Nephron progenitor cell (in vitro differentiated cells): ENCODE data around the gene NFATC4.
A peak's percentile ranks its signal among the peaks of the same experiment; 100 is the strongest.
"Not testable (repeated sequence)": the region's sequence is repeated elsewhere in the genome, so short reads cannot be mapped to it uniquely, and the experiment has no call there.

Experiments
- DNase-seq: peaks from one replicate; pipeline ENCODE4 v3.0.0; 2021
- H3K27ac Mint-ChIP-seq: 2 replicates; pipeline ENCODE4 v1.8.0; 2021; ENCODE audit warnings: mild to moderate bottlenecking, moderate library complexity, mixed read lengths
- H3K27me3 Mint-ChIP-seq: 2 replicates; pipeline ENCODE4 v1.8.0; 2021; ENCODE audit warnings: mild to moderate bottlenecking, low read depth, mixed read lengths; ENCODE audit not compliant: poor library complexity
- H3K36me3 Mint-ChIP-seq: 2 replicates; pipeline ENCODE4 v1.8.0; 2021; ENCODE audit warnings: low read depth, mixed read lengths
- H3K4me1 Mint-ChIP-seq: 2 replicates; pipeline ENCODE4 v1.8.0; 2021; ENCODE audit warnings: mixed read lengths
- H3K4me3 Mint-ChIP-seq: 2 replicates; pipeline ENCODE4 v1.8.0; 2021; ENCODE audit warnings: mild to moderate bottlenecking, moderate library complexity, mixed read lengths
- H3K9me3 Mint-ChIP-seq: 2 replicates; pipeline ENCODE4 v1.8.0; 2021; ENCODE audit warnings: mild to moderate bottlenecking, moderate library complexity, mixed read lengths
- CTCF ChIP-seq: fragments of 200-600 bp; sonication (generic); IDR thresholded peaks from 2 replicates; pipeline ENCODE4 v1.5.0; 2021; ENCODE audit warnings: antibody characterized with exemption

NFATC4 gene

GRCh38 chr14:24370748-24371147 lies 2.8 kb downstream of the NFATC4 start:
- Mint-ChIP-seq H3K36me3 (peaks cover 43% of the 10 kb centered on the region), H3K4me3 (peak overlapping the region; percentile 20), H3K27ac (no peak overlapping the region), H3K27me3 (peaks cover 5% of the 10 kb centered on the region), H3K9me3 (no peaks in the 10 kb centered on the region), H3K4me1 (peaks cover 67% of the 10 kb centered on the region)
- no peak for TF ChIP-seq CTCF
- DNase-seq: no peak

- Mint-ChIP-seq H3K36me3 (peaks cover 48% of the 10 kb centered on the region), H3K27ac (peak overlapping the region; percentile 83), H3K4me3 (peak overlapping the region; percentile 20), H3K4me1 (peaks cover 67% of the 10 kb centered on the region)
- H3K9me3 Mint-ChIP-seq, H3K27me3 Mint-ChIP-seq, DNase-seq: not testable (repeated sequence)
Observed at GRCh38 chr14:24371605-24372004, 3.6 kb downstream of the NFATC4 start.

- peak overlapping the region; percentile 83 for H3K27ac Mint-ChIP-seq
Observed at GRCh38 chr14:24372701-24373416, 4.9 kb downstream of the NFATC4 start.

GRCh38 chr14:24376448-24377070 lies 8.6 kb downstream of the NFATC4 start:
- Mint-ChIP-seq H3K27me3 (no peaks in the 10 kb centered on the region), H3K4me3 (no peak overlapping the region), H3K9me3 (no peaks in the 10 kb centered on the region), H3K36me3 (peaks cover 54% of the 10 kb centered on the region), H3K4me1 (peaks cover 90% of the 10 kb centered on the region), H3K27ac (no peak overlapping the region)
- no peak for DNase-seq
- TF ChIP-seq CTCF: no peak

More at GRCh38 chr14:24372701-24373416, 4.9 kb downstream of the NFATC4 start:
- peaks cover 73% of the 10 kb centered on the region for H3K4me1 Mint-ChIP-seq
- DNase-seq: no peak
- peaks cover 55% of the 10 kb centered on the region for H3K36me3 Mint-ChIP-seq
- H3K4me3 Mint-ChIP-seq: peak overlapping the region; percentile 70
- TF ChIP-seq CTCF: no peak
- H3K9me3 Mint-ChIP-seq: no peaks in the 10 kb centered on the region
- H3K27me3 Mint-ChIP-seq: no peaks in the 10 kb centered on the region

GRCh38 chr14:24377126-24377525 lies 9.1 kb downstream of the NFATC4 start:
- H3K27ac Mint-ChIP-seq: no peak overlapping the region
- peaks cover 90% of the 10 kb centered on the region for H3K4me1 Mint-ChIP-seq
- H3K36me3 Mint-ChIP-seq: peaks cover 48% of the 10 kb centered on the region
- H3K9me3 Mint-ChIP-seq: no peaks in the 10 kb centered on the region
- no peaks in the 10 kb centered on the region for H3K27me3 Mint-ChIP-seq
- no peak for DNase-seq
- TF ChIP-seq CTCF: no peak
- H3K4me3 Mint-ChIP-seq: no peak overlapping the region

- Mint-ChIP-seq H3K4me3 (no peak overlapping the region), H3K27me3 (no peaks in the 10 kb centered on the region), H3K36me3 (peaks cover 43% of the 10 kb centered on the region), H3K27ac (peak overlapping the region; percentile 39), H3K4me1 (peaks cover 90% of the 10 kb centered on the region), H3K9me3 (no peaks in the 10 kb centered on the region)
- TF ChIP-seq CTCF: no peak
- no peak for DNase-seq
Observed at GRCh38 chr14:24377657-24378056, 9.7 kb downstream of the NFATC4 start.
